ENCODE measurements around the gene ABHD12. TPM values are rescaled to one million over a fixed set of nuclear protein-coding genes. Genes with fewer than 3 reads are reported as not detected.
A peak's percentile ranks its signal among the peaks of the same experiment; 100 is the strongest.

ABHD12 gene
- total RNA-seq, 2 experiments from 2014 or later = 13.4 to 17.0 TPM

DNA sequence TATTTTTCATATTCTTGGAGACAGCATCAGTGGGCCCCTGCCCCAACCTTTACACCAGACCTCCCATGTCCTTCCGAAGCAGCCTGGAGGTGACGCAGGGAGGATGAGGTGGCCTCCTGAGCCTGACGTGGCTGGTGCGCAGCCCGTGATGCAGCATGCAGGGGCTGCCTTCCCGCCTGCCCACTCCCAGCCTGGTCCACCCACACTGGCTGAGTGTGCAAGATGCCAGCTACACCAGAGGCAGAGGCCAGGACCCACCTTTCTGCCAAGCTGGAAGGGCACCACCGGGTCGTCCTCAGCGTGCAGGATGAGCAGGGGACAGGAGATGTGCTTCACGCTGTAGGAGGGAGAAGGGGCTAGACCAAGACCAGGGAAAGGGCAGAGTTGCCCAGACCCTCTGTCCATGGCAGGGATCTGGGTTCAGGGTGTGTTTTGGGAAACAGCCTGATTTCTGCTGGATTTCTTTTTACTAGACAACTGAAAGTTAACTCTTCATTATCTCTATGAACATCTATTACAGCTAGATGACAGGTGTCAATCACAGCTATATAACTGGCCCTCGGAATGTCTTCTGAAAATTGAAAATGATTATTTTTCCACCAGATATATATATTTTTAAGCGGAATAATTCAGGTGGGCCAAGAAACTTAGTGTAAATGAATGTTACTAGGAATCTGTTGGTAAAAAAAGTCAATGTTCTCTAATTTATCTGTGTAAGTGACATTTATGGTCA lies 87.2 kb downstream of the ABHD12 start:
- peaks cover 27% of the 10 kb centered on the region for H3K36me3 Mint-ChIP-seq (ENCODE audit: low read depth)
- H3K4me1 ChIP-seq (ENCODE audit: insufficient read depth, low read length) = no peaks in the 10 kb centered on the region
- DNase-seq (no peak), ATAC-seq (ENCODE audit: poor library complexity) (no peak)
- no peaks in the 10 kb centered on the region for H3K9me3 Mint-ChIP-seq
- no peaks in the 10 kb centered on the region for H3K27me3 ChIP-seq (ENCODE audit: control insufficient read depth in 1 of 2, insufficient read depth in 2 of 2, low read length in 2 of 2)
- H3K27ac Mint-ChIP-seq = no peak overlapping the region
- intact Hi-C loops (cut with DNase I, micrococcal nuclease) = no loop called here
- TF ChIP-seq, protein P1, sequence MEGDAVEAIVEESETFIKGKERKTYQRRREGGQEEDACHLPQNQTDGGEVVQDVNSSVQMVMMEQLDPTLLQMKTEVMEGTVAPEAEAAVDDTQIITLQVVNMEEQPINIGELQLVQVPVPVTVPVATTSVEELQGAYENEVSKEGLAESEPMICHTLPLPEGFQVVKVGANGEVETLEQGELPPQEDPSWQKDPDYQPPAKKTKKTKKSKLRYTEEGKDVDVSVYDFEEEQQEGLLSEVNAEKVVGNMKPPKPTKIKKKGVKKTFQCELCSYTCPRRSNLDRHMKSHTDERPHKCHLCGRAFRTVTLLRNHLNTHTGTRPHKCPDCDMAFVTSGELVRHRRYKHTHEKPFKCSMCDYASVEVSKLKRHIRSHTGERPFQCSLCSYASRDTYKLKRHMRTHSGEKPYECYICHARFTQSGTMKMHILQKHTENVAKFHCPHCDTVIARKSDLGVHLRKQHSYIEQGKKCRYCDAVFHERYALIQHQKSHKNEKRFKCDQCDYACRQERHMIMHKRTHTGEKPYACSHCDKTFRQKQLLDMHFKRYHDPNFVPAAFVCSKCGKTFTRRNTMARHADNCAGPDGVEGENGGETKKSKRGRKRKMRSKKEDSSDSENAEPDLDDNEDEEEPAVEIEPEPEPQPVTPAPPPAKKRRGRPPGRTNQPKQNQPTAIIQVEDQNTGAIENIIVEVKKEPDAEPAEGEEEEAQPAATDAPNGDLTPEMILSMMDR (IDR thresholded peaks at IDR 0.05) = no peak
- H3K36me3 ChIP-seq (ENCODE audit: insufficient read depth, low read length) = peaks cover 11% of the 10 kb centered on the region
- no peak overlapping the region for H3K27ac ChIP-seq (ENCODE audit: low read depth in 1 of 2, low read length in 2 of 2)
- H3K9me3 ChIP-seq (ENCODE audit: control insufficient read depth in 1 of 2, insufficient read depth in 1 of 2, low read length in 2 of 2) = no peaks in the 10 kb centered on the region
- no peak overlapping the region for H3K4me3 ChIP-seq (ENCODE audit: low read length)
- no peaks in the 10 kb centered on the region for H3K4me1 Mint-ChIP-seq (ENCODE audit: low read depth)
- ChIA-PET CTCF (no interaction called here), POLR2A (no interaction called here)
- no peaks in the 10 kb centered on the region for H3K27me3 Mint-ChIP-seq
- no peak overlapping the region for H3K4me3 Mint-ChIP-seq

DNA sequence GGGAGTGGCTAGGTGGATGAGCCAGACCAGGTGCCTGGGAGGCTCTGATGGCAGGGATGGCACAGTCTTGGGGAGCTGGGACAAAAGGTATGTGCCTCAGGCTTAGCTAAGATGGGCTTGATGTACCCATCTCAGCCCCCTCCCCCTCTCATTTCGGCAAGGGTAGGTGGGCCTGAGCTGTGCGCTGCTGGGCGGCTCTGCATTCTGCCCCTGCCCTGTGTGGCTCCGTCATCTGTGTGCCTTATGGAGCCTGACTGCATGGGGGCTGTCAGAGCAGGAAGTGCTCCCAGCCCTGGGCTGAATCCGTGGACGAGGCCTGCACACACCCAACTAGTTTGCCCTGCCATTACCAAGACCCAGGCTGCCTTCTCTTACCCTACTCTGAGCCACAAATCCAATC lies 88.0 kb downstream of the ABHD12 start:
- Histone ChIP-seq H3K4me1 (ENCODE audit: insufficient read depth, low read length) (no peaks in the 10 kb centered on the region), H3K27me3 (ENCODE audit: control insufficient read depth in 1 of 2, insufficient read depth in 2 of 2, low read length in 2 of 2) (no peaks in the 10 kb centered on the region), H3K4me3 (ENCODE audit: low read length) (no peak overlapping the region), H3K36me3 (ENCODE audit: insufficient read depth, low read length) (peaks cover 13% of the 10 kb centered on the region), H3K9me3 (ENCODE audit: control insufficient read depth in 1 of 2, insufficient read depth in 1 of 2, low read length in 2 of 2) (no peaks in the 10 kb centered on the region), H3K27ac (ENCODE audit: low read depth in 1 of 2, low read length in 2 of 2) (no peak overlapping the region)
- Mint-ChIP-seq H3K4me3 (no peak overlapping the region), H3K27me3 (no peaks in the 10 kb centered on the region), H3K27ac (no peak overlapping the region), H3K36me3 (ENCODE audit: low read depth) (peaks cover 20% of the 10 kb centered on the region), H3K4me1 (ENCODE audit: low read depth) (no peaks in the 10 kb centered on the region), H3K9me3 (no peaks in the 10 kb centered on the region)
- intact Hi-C loops (cut with DNase I, micrococcal nuclease) = no loop called here
- ChIA-PET POLR2A (no interaction called here), CTCF (no interaction called here)
- TF ChIP-seq, protein P1 (IDR thresholded peaks at IDR 0.05) = no peak
- ATAC-seq (ENCODE audit: poor library complexity) = no peak
- DNase-seq = no peak

DNA sequence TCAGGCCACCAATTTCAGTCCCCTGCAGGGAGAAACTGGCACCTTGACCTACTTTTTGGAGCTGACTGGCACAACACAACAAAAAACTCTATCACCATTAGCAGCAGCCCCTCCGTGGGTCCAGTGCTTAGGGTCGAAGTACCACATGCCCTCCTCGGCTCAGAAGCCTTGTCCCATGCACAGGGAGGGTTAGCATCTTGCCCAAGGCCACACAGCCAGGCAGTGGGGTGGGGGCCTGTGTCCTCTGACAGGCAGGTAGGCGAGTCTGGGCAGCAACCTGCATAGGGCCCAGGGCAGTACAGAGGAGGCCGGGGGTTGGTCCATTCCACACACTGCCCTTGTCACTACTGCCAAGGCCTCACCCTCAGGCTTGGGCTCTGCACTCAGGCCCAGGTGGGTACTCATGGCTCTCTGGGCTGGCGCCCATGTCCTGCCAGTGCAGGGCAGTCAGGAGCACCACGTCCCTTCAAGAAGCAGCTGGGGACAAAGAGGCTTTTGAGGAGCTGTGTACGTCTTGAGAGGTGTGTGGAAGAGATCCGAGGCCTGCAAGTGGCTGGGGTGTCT lies 89.2 kb downstream of the ABHD12 start:
- DNase-seq (no peak), ATAC-seq (ENCODE audit: poor library complexity) (no peak)
- no peaks in the 10 kb centered on the region for H3K27me3 Mint-ChIP-seq
- H3K9me3 Mint-ChIP-seq = no peaks in the 10 kb centered on the region
- POLR2A ChIA-PET = interaction anchor here (1.0 kb wide), 1 partner anchor 10 kb away, joined by 3 read pairs; no protein-coding TSS in a partner anchor
- no peaks in the 10 kb centered on the region for H3K4me1 Mint-ChIP-seq (ENCODE audit: low read depth)
- CTCF ChIA-PET = no interaction called here
- TF ChIP-seq, protein P1 (IDR thresholded peaks at IDR 0.05) = no peak
- Histone ChIP-seq H3K4me1 (ENCODE audit: insufficient read depth, low read length) (no peaks in the 10 kb centered on the region), H3K36me3 (ENCODE audit: insufficient read depth, low read length) (peaks cover 18% of the 10 kb centered on the region), H3K9me3 (ENCODE audit: control insufficient read depth in 1 of 2, insufficient read depth in 1 of 2, low read length in 2 of 2) (no peaks in the 10 kb centered on the region), H3K4me3 (ENCODE audit: low read length) (no peak overlapping the region), H3K27me3 (ENCODE audit: control insufficient read depth in 1 of 2, insufficient read depth in 2 of 2, low read length in 2 of 2) (no peaks in the 10 kb centered on the region), H3K27ac (ENCODE audit: low read depth in 1 of 2, low read length in 2 of 2) (no peak overlapping the region)
- peaks cover 19% of the 10 kb centered on the region for H3K36me3 Mint-ChIP-seq (ENCODE audit: low read depth)
- peak overlapping the region; percentile 24 for H3K27ac Mint-ChIP-seq
- intact Hi-C loops (cut with DNase I, micrococcal nuclease) = no loop called here
- H3K4me3 Mint-ChIP-seq = no peak overlapping the region
